HG02973 (cell line): ENCODE results near the gene NCK2.

Experiments used
- ATAC-seq: cut with Tn5 transposase; IDR thresholded peaks from one replicate; pipeline ENCODE4 v1.9.1; 2021; ENCODE audit warnings: moderate library complexity; ENCODE audit not compliant: unreplicated experiment

NCK2 gene

DNA sequence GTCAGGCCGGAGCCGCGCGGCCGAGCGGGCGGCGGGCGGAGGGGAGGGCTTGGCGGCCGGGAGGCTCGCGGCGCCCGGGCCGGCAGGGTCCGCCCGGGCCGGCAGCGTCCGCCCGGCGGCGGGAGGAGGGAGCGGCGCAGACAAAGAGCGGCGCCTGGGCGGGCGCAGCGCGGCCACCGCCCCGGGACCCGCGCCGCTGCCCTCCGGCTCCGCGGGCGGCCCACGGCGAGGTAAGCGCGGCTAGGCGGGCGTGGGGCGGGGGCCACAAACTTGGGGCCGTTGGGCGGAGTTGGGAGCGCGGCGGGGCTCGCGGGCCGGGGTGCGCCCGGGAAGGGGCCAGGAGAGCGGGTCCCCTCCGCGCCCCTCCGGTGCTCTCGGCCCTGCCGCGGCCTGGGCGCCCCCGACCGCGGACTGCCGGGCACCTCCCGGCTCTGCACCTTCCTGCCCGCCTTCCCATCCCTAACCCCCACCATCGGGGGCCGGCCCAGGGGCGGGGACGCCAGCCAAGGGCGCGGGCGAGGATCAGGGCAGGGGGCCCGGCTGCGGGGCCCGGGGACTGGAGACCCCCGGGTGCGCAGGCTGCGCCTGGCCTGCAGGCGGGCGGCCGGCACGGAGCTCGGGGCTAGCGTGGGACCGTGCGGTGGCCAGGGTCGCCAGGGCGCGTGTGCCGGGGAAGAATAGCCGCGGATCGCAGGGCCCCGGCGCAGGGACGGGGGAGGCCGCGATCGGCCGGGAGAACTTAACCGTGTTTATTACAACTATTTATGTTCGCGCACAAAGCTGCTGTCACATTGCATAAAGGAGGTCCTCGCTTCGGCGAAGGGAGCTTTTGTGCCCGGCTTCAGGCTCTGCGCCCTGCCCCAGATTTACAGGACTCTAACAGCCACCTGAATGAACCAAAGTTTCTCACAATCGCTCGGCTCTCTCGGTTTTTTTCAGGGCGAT is at the start of gene NCK2:
Gene NCK2, plus strand, starts transcription at position 4 of the 945 bp plus-strand sequence. CDS start 110,152 bp downstream, outside the sequence.
- ATAC-seq: peak; percentile 15

GRCh38 chr2:105697781-105698449 is 46.8 kb upstream of the NCK2 start:
- ATAC-seq: no peak

DNA sequence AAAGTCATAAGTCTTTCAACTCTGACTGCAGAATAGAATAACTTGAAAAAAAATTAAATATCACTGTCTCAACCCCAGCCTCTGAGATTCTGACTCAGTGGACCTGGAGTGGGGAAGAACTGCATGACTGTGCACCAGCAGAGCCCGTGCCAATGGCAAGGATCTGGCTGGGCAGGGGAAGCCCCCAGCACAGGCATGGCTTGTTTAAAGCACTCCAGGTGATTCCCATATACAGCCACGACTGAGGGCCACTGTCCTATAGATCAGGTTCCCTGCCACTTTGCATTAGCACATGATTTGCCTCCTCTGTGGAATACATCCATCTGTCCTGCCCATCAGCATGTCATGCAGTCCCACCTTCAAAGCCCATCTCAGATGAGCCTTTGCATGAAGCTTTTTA is 45.9 kb upstream of the NCK2 start:
- ATAC-seq: no peak

DNA sequence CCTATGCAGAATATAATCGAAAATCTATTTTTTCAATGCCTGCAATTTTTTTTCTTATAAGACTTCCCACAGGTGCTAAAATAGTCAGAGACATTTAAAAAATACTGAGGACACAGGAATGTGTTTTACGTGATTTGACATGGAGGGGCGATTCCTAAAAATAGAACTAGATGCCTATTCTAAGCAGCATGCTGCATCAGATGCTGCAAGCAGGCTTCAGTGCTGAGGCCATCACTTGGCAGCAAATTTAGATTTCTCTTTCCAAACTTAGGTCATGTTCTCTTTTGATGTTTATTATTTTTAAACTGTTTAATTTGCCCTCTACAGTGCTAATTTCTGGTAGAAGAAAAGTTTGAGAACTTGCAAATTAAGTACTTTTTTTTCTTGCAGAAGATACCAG is 43.7 kb upstream of the NCK2 start:
- no peak for ATAC-seq

GRCh38 chr2:105708697-105709096 is 36.0 kb upstream of the NCK2 start:
- ATAC-seq: no peak

DNA sequence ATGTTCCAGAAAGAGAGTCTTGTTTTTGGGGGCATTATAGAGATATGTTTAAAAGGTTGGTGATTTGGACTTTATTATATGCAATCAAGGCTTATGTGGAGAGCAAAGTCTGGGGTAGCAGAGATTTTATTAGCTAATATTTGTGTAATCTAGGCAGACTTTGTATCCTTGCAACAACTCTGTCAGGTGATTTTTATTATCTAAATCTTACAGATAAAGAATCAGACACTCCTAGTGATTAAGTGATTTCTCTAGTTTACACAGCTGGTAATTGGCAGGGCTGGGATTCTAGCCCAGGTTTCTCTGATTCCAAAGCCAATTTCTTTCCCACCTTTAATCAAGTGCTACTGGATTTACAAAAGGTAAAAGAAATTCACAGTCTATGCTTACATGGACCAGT is 33.3 kb upstream of the NCK2 start:
- no peak for ATAC-seq

DNA sequence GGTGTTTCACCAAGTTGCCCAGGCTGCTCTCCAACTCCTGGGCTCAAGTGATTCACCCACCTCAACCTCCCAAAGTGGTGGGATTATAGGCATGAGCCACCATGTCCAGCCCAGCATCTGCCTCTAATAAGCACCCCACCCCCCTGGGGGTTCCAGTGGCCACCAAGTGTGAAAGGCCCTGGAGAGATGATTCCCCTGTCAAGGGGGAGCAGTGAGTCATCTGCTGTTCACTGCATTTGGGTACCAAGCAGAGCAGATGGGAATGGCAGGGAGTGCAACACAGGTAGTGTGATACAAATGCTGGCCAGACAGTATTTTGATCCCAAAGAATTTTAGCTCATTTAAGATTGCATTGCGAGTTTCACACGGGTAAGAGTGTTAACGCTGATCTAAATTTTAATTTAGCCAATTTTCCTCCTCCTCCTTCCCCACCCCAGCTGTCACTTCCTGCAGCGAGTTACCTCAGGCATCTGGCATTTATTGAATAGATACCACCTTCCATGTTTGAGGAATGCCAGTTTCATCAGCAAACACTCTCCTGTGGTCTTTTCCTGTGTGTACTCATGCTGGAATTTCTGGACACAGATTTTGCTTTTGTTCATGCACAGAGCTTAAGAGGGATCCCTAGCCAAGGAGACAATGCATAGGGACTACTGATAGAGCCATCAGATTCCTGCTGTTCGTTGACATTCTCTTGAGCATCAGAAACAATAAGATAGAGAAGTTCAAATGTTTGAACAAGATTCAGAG is 32.4 kb upstream of the NCK2 start:
- no peak for ATAC-seq

- no peak for ATAC-seq
Observed at GRCh38 chr2:105712981-105713596, 31.6 kb upstream of the NCK2 start.

DNA sequence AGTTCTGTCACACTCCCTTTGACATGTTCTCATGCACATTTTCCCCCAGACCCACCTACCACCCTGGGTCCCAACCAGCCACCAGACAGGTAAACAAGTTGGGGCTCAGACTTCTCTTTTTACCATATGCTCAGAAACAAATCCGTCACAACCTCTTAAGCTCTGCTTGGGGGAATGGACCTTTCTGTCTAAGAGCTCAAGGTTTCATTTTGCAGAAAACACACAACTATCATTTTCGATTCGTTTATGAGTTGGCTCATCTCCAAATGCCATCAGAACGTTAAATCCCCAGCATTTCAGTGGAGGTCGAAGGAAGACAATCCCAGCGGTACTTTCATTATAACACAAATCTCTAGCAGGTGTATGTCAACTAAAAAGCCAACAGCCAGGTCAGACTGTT is 30.6 kb upstream of the NCK2 start:
- ATAC-seq: no peak

GRCh38 chr2:105718846-105719481 is 25.7 kb upstream of the NCK2 start:
- ATAC-seq: no peak

GRCh38 chr2:105721991-105722511 is 22.7 kb upstream of the NCK2 start:
- no peak for ATAC-seq

- ATAC-seq: no peak
Observed at GRCh38 chr2:105722726-105723297, 21.9 kb upstream of the NCK2 start.

DNA sequence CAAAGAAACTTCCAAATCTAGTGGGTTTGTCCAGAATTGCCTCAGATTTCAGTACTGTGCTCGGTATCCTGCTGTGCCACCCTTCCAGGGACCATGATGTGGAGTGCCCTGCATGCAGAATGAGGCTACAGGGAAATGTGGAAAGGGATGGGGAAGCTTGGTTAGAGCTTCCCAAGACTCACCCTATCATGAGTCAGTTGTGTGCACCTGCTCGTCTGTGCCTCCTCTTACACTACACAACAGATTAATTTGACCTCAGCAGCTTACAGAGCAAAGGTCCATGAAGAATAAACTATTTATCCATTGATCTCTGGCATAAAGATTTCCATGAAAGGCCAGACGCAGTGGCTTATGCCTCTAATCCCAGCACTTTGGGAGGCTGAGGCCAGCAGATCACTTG is 21.3 kb upstream of the NCK2 start:
- ATAC-seq: no peak

DNA sequence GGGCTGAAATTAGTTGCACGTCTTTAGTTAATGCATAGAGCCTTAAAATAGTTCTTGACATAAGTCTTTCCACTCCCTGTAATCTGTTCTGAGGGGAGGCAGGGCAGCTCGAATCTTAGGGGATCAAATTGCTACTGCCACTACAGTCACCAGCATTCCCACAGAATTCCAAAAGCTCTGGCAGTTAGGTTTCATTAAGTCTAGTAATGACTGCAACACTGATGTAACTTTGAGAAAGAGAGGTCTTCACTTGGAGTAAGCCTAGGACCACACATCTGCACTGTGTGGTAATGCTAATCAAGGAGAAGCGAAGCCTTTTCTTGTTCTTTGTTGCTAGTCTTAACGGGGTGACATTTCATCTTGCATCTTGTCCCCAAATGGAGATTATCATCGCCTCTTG is 19.3 kb upstream of the NCK2 start:
- ATAC-seq: no peak

- ATAC-seq: no peak
Observed at GRCh38 chr2:105730170-105730569, 14.5 kb upstream of the NCK2 start.

GRCh38 chr2:105731511-105731910 is 13.2 kb upstream of the NCK2 start:
- ATAC-seq: no peak

- ATAC-seq: no peak
Observed at GRCh38 chr2:105732101-105732500, 12.6 kb upstream of the NCK2 start.

GRCh38 chr2:105732955-105733607 is 11.6 kb upstream of the NCK2 start:
- ATAC-seq: no peak

DNA sequence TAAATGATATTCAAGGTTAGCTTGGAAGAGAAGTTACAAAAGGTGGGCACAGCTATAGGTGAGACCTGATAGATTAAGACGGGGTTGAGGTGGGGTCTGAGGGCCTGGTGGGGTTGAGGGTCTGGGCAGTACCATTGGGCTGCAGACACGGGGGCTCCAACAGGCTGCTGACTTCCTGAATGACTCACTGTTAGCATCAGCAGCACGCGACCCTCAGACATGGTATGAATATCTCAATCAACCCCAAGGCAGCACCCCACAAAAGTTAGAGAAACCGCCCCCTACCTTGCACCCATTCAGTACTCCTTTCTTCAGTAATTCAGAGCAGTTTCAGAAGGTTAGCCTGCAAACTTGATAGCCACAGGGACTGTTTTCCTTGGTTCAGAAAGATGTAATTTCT is 10.8 kb upstream of the NCK2 start:
- no peak for ATAC-seq
